B cell (primary cell): ENCODE results near the gene OST4. TPM values are rescaled to one million over a fixed set of nuclear protein-coding genes. Genes with fewer than 3 reads are reported as not detected.
A peak's percentile ranks its signal among the peaks of the same experiment; 100 is the strongest.

Source experiments
- ATAC-seq: fragments of 200-7000 bp; cut with Tn5 transposase; one replicate; pipeline ENCODE4 v1.10.0; 2021; ENCODE audit warnings: low read depth, mild to moderate bottlenecking, moderate number of reproducible peaks, moderate library complexity
- CTCF ChIA-PET: fragments of 350-600 bp; sonication (Branson Sonifier 250); formaldehyde crosslinking; loops from one replicate; lab custom pipeline; 2021; ENCODE audit warnings: antibody characterized with exemption, inconsistent platforms; lab: Charles Lee
- POLR2A ChIA-PET: fragments of 350-600 bp; sonication (Branson Sonifier 250); formaldehyde crosslinking; loops from one replicate; lab custom pipeline; 2021; ENCODE audit warnings: antibody characterized with exemption; lab: Charles Lee
- DNase-seq: peaks from one replicate; pipeline ENCODE4 v3.0.0; 2013
- H2AFZ ChIP-seq: 2 replicates; pipeline ENCODE4 v1.6.1; 2012; ENCODE audit warnings: mild to moderate bottlenecking, low read depth, low read length; ENCODE audit not compliant: insufficient read depth, poor library complexity, severe bottlenecking
- H3K27ac ChIP-seq, 2 donors: 1 replicate in 1 of 2; 2 replicates in 1 of 2; pipeline ENCODE4 v1.5.1; 2012 to 2013; ENCODE audit warnings: low read length in 2 of 2, mild to moderate bottlenecking in 2 of 2, moderate library complexity in 1 of 2
- H3K27me3 ChIP-seq, 4 experiments: fragments of 200-600 bp in 1 of 4; sonication (generic) in 1 of 4; replicated peaks in 1 of 4; 1 replicate in 2 of 4; 2 replicates in 2 of 4; pipeline versions ENCODE4 v1.6.1 to v1.7.0; 2013 to 2016; ENCODE audit warnings: low read length in 3 of 4, mild to moderate bottlenecking in 2 of 4, mixed read lengths in 1 of 4, moderate library complexity in 1 of 4; ENCODE audit not compliant: insufficient read depth in 4 of 4, control insufficient read depth in 3 of 4; ENCODE audit errors: control extremely low read depth in 1 of 4
- H3K36me3 ChIP-seq, 2 experiments: replicated peaks in 1 of 2; 1 replicate in 1 of 2; 2 replicates in 1 of 2; pipeline versions ENCODE4 v1.6.1 to v1.7.1; 2013; ENCODE audit warnings: low read length in 1 of 2; ENCODE audit not compliant: insufficient read depth in 2 of 2, control insufficient read depth in 1 of 2; ENCODE audit errors: control extremely low read depth in 1 of 2, extremely low read depth in 1 of 2
- H3K4me1 ChIP-seq, 2 donors: fragments of 200-600 bp in 1 of 2; sonication (generic) in 1 of 2; 1 replicate in 1 of 2; 2 replicates in 1 of 2; pipeline versions ENCODE4 v1.5.1 to v1.6.1; 2013 to 2017; ENCODE audit warnings: low read length in 2 of 2; ENCODE audit not compliant: control insufficient read depth in 2 of 2, insufficient read depth in 2 of 2
- H3K4me2 ChIP-seq: replicated peaks from 2 replicates; pipeline ENCODE3; 2012; ENCODE audit warnings: mild to moderate bottlenecking, low read depth, low read length; ENCODE audit not compliant: poor library complexity, severe bottlenecking
- H3K4me3 ChIP-seq, 5 experiments: fragments of 200-600 bp in 1 of 5; sonication (generic) in 1 of 5; 1 replicate in 3 of 5; 2 replicates in 2 of 5; pipeline versions ENCODE4 v1.5.1 to v1.7.0; 2011 to 2016; ENCODE audit warnings: low read length in 4 of 5, mild to moderate bottlenecking in 4 of 5, low read depth in 2 of 5, control low read depth in 1 of 5, moderate library complexity in 1 of 5; ENCODE audit not compliant: insufficient read depth in 1 of 5; ENCODE audit errors: control extremely low read depth in 1 of 5, extremely low read depth in 1 of 5
- H3K79me2 ChIP-seq: fragments of 200-600 bp; sonication (generic); one replicate; pipeline ENCODE4 v1.6.0; 2016; ENCODE audit warnings: low read length; ENCODE audit not compliant: control insufficient read depth, insufficient read depth
- H3K9ac ChIP-seq: fragments of 200-600 bp; sonication (generic); 2 replicates; pipeline ENCODE4 v1.6.1; 2017; ENCODE audit warnings: mild to moderate bottlenecking, low read length, moderate library complexity
- H3K9me3 ChIP-seq, 3 donors: one replicate each; pipeline versions ENCODE4 v1.6.1 to v1.7.1; 2013; ENCODE audit warnings: low read length in 2 of 3; ENCODE audit not compliant: control insufficient read depth in 2 of 3, insufficient read depth in 1 of 3; ENCODE audit errors: control extremely low read depth in 1 of 3
- H4K20me1 ChIP-seq: 2 replicates; pipeline ENCODE4 v1.6.0; 2012; ENCODE audit warnings: mild to moderate bottlenecking, low read length; ENCODE audit not compliant: insufficient read depth, control insufficient read depth, poor library complexity, severe bottlenecking
- H3K27ac Mint-ChIP-seq: one replicate; pipeline ENCODE4 v1.8.0; 2021; ENCODE audit warnings: mixed read lengths
- H3K27me3 Mint-ChIP-seq: one replicate; pipeline ENCODE4 v1.8.0; 2021; ENCODE audit warnings: mixed read lengths
- H3K4me1 Mint-ChIP-seq: one replicate; pipeline ENCODE4 v1.8.0; 2021; ENCODE audit warnings: mixed read lengths
- H3K4me3 Mint-ChIP-seq: one replicate; pipeline ENCODE4 v1.8.0; 2021; ENCODE audit warnings: mixed read lengths
- H3K9me3 Mint-ChIP-seq: one replicate; pipeline ENCODE4 v1.8.0; 2022; ENCODE audit warnings: mixed read lengths; ENCODE audit not compliant: insufficient read depth
- CTCF ChIP-seq: fragments of 200-600 bp; IDR thresholded peaks from one replicate; pipeline ENCODE4 v1.8.0; 2022; ENCODE audit warnings: antibody characterized with exemption, mild to moderate bottlenecking
- EZH2 ChIP-seq: IDR thresholded peaks from 2 replicates; pipeline ENCODE4 v1.6.1; 2012; ENCODE audit warnings: borderline replicate concordance, low read depth, mild to moderate bottlenecking, moderate library complexity, low read length; ENCODE audit not compliant: insufficient read depth, poor library complexity, severe bottlenecking
- WGBS: methylation state at CpG from one replicate; pipeline ENCODE4 v1.1.5; 2013; ENCODE audit warnings: missing lambda C conversion rate; ENCODE audit not compliant: insufficient coverage; 5-methylcytosine and 5-hydroxymethylcytosine counted together
- intact Hi-C: fragments of 100-400 bp; cut with micrococcal nuclease; formaldehyde crosslinking; loops from one replicate; pipeline ENCODE4 v1.10.0; 2022
- polyA plus RNA-seq: library from polyadenylated mRNA; depleted of rRNA; stranded (reverse); fragments of >200 nt; gene quantifications from 2 replicates; pipeline ENCODE4 v1.2.3, GENCODE V29; 2012
- total RNA-seq, 2 donors: library from RNA; stranded (reverse); fragments of 120-200 nt in 1 of 2; gene quantifications; 1 replicate in 1 of 2; 2 replicates in 1 of 2; pipeline versions ENCODE4 v1.2.3 to v1.2.4, GENCODE V29; 2013 to 2022

Gene OST4
- total and polyA plus RNA-seq, 2 donors (not counting 1 experiment from before 2014, with no cell fraction given) = 195 to 257 TPM

GRCh38 chr2:27040282-27040681, 31.2 kb downstream of the OST4 start:
- Mint-ChIP-seq H3K9me3 (no peaks in the 10 kb centered on the region), H3K27ac (peak overlapping the region; percentile 97), H3K4me3 (no peak overlapping the region), H3K27me3 (no peaks in the 10 kb centered on the region), H3K4me1 (peaks cover 31% of the 10 kb centered on the region)
- no peak for DNase-seq
- no peak for TF ChIP-seq EZH2
- TF ChIP-seq CTCF = no peak
- POLR2A ChIA-PET = no interaction called here
- Histone ChIP-seq H2AFZ (no peak overlapping the region), H3K79me2 (peaks cover 1% of the 10 kb centered on the region), H3K27me3 (no peaks in the 10 kb centered on the region), H3K4me2 (peak overlapping the region; percentile 66), H3K4me3 (no peak overlapping the region), H3K9me3 (no peaks in the 10 kb centered on the region), H3K4me1 (peaks cover 28 to 37% of the 10 kb centered on the region in 2 donors), H4K20me1 (peaks cover 22% of the 10 kb centered on the region), H3K9ac (no peak overlapping the region), H3K36me3 (peaks cover 1 to 60% of the 10 kb centered on the region in 2 experiments), H3K27ac (peak overlapping the region; percentile 83 to 92)
- 96% methylated on average over 6 of the region's 8 CpGs for WGBS
- CTCF ChIA-PET = interaction anchor here (1.1 to 1.2 kb wide), 2 partner anchors 9 to 41 kb away, joined by 4 to 5 read pairs; no protein-coding TSS in a partner anchor
- no peak for ATAC-seq
- intact Hi-C loops = no loop called here

- no peaks in the 10 kb centered on the region for H3K27me3 ChIP-seq
- DNase-seq = no peak
- H3K9me3 ChIP-seq = no peaks in the 10 kb centered on the region
- peaks cover 1 to 64% of the 10 kb centered on the region in 2 experiments for H3K36me3 ChIP-seq
- no peak for ATAC-seq
- H3K4me2 ChIP-seq = no peak overlapping the region
- TF ChIP-seq CTCF (no peak), EZH2 (no peak)
- peak overlapping the region in 1 of 2 donors; percentile 92 for H3K27ac ChIP-seq
- Mint-ChIP-seq H3K27me3 (no peaks in the 10 kb centered on the region), H3K4me3 (no peak overlapping the region), H3K9me3 (no peaks in the 10 kb centered on the region), H3K4me1 (peaks cover 34% of the 10 kb centered on the region), H3K27ac (no peak overlapping the region)
- no peak overlapping the region for H3K9ac ChIP-seq
- H3K79me2 ChIP-seq = peaks cover 6% of the 10 kb centered on the region
- H2AFZ ChIP-seq = no peak overlapping the region
- CTCF ChIA-PET = interaction anchor here (1.1 kb wide), 1 partner anchor 9 kb away, joined by 5 read pairs; no protein-coding TSS in a partner anchor
- H4K20me1 ChIP-seq = peaks cover 26% of the 10 kb centered on the region
- intact Hi-C loops = no loop called here
- no peak overlapping the region for H3K4me3 ChIP-seq
- POLR2A ChIA-PET = interaction anchor here (1.2 kb wide), 1 partner anchor 12 kb away, joined by 3 read pairs; the partner anchor contains the start of gene AGBL5
- 98% methylated on average over 7 of the region's 7 CpGs for WGBS
- H3K4me1 ChIP-seq = peaks cover 28 to 39% of the 10 kb centered on the region in 2 donors
Observed at GRCh38 chr2:27039871-27040270, 31.6 kb downstream of the OST4 start.
